T-helper 2 cell treated with Interferon-gamma antibody and Interleukin-4, amounts not matched to agents 100 ng/mL and 5 ng/mL, for 36 hours (primary cell): Measurements from ENCODE around the gene TERT. TPM values are rescaled to one million over a fixed set of nuclear protein-coding genes. Genes with fewer than 3 reads are reported as not detected.
"Not testable (repeated sequence)": the region's sequence is repeated elsewhere in the genome, so short reads cannot be mapped to it uniquely, and the experiment has no call there.

Experiments used
- intact Hi-C: fragments of 100-400 bp; cut with micrococcal nuclease; formaldehyde crosslinking; loops from one replicate; pipeline ENCODE4 v1.15.1; 2023
- total RNA-seq: library from RNA; stranded (reverse); gene quantifications from 2 replicates; pipeline ENCODE4 v1.2.3, GENCODE V29; 2022

Gene TERT
- total RNA-seq, 1 donor from 2014 or later, result 9.0 TPM

- intact Hi-C loops, result no loop called here
Measured at GRCh38 chr5:1331861-1332405, 37.1 kb upstream of the TERT start.

GRCh38 chr5:1330847-1331831, 36.3 kb upstream of the TERT start:
- intact Hi-C loops, result no loop called here

- intact Hi-C loops, result no loop called here
Measured at GRCh38 chr5:1330146-1330846, 35.4 kb upstream of the TERT start.

DNA sequence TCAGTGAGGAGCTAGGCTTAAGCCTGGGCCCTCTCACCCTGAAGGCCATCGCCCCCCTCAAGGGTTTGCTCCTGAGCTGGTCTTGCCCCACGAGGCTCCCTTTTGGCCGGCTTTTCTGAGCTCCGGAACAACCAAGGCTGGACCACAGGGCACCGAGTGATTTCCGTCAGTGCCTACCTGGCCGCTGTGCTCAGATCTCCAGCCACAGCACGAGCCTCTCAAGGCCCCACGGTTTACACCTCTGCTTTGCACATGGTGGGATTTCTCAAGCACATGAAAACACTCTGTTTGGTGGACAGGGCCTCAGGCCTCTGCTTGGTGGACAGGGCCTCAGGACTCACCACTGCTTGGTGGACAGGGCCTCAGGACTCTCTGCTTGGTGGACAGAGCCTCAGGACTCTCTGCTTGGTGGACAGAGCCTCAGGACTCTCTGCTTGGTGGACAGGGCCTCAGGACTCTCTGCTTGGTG, 34.3 kb upstream of the TERT start:
- intact Hi-C loops, result no loop called here

DNA sequence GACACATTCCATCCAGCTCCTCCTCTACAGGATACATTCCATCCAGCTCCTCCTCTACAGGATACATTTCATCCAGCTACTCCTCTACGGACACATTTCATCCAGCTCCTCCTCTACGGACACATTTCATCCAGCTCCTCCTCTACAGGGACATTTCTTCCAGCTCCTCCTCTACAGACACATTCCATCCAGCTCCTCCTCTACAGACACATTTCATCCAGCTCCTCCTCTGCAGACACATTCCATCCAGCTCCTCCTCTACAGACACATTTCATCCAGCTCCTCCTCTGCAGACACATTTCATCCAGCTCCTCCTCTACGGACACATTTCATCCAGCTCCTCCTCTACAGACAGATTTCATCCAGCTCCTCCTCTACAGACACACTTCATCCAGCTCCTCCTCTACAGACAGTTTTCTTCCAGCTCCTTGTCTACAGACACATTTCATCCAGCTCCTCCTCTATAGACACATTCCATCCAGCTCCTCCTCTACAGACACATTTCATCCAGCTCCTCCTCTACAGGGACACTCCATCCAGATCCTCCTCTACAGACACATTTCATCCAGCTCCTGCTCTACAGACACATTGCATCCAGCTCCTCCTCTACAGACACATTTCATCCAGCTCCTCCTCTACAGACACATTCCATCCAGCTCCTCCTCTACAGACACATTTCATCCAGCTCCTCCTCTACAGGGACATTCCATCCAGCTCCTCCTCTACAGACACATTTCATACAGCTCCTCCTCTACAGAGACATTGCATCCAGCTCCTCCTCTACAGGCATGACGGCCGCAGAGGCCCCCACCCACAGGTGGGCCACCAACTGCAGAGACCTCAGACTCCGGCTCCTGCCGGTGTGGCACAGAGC, 33.6 kb upstream of the TERT start:
- intact Hi-C loops, result not testable (repeated sequence)

GRCh38 chr5:1326901-1327756, 32.3 kb upstream of the TERT start:
- intact Hi-C loops, result not testable (repeated sequence)

DNA sequence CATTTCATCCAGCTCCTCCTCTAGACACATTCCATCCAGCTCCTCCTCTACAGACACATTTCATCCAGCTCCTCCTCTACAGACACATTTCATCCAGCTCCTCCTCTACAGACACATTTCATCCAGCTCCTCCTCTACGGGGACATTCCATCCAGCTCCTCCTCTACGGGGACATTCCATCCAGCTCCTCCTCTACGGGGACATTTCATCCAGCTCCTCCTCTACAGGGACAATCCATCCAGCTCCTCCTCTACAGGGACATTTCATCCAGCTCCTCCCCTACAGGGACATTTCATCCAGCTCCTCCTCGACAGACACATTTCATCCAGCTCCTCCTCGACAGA, 31.6 kb upstream of the TERT start:
- intact Hi-C loops, result not testable (repeated sequence)

GRCh38 chr5:1325870-1326531, 31.1 kb upstream of the TERT start:
- intact Hi-C loops, result no loop called here

DNA sequence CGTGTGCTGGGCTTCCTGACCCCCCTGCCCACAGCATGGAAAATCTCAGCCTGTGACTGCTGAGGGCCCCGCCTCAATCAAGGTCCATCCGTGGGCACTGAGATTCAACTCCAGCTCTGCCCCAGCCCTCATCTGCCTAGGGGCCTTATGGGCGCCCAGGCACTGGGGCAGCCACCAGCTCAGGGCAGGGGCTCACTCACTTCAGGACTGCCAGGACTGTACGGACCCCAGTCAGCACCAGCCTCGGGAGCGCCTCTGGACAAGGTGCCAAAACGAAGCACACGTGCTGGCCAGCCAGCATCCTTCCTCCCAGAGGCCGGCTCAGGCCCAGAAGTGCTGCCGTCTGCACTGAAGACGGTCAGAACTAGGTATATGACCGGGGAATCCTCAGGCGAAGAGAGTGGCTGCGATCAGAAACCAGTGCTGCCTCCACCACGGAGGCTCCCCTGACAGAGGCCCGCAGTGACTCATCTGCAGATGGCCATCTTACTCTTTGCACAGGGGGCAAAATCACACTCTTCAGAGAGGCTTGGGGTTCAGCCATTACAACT, 30.4 kb upstream of the TERT start:
- intact Hi-C loops, result no loop called here

- intact Hi-C loops, result no loop called here
Measured at GRCh38 chr5:1324719-1325190, 29.9 kb upstream of the TERT start.

DNA sequence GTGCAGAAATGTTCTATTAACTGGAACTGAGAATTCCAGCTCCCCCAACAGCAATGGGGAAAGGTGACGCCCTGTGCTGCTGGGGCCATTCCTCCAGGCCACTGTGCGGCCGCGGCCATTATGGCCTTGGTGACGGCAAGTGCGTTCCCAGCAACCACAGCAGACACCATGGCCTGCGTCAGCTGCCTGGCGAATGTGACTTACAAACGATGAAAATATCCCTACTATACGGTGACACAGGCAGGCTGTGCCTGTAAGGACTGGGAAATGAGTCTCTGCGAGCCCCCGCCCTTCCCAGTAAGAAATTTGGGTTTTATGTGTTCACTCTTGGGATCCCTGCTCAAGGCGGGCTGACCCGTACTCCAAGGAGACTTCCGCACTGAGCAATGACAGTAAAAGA, 29.4 kb upstream of the TERT start:
- intact Hi-C loops, result no loop called here

DNA sequence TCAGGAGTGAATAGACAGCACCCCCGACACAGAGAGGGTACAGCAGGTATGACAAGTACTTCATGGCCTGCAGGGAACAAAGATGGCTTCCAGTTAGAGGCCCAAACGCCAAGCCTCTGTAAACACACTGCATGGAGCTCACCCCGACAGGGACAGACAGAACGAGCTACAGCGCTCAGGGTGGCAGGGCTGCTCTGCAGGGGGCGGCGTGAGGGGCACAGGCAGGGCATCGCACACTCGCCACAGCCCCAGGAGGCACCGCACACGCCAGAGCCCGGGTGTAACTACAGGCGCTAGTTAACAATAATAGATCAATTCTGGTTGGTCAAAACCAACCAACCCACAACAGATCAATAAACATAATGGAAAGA, 28.9 kb upstream of the TERT start:
- intact Hi-C loops, result no loop called here

- intact Hi-C loops, result no loop called here
Measured at GRCh38 chr5:1322955-1323802, 28.3 kb upstream of the TERT start.

- intact Hi-C loops, result no loop called here
Measured at GRCh38 chr5:1322036-1322900, 27.4 kb upstream of the TERT start.

DNA sequence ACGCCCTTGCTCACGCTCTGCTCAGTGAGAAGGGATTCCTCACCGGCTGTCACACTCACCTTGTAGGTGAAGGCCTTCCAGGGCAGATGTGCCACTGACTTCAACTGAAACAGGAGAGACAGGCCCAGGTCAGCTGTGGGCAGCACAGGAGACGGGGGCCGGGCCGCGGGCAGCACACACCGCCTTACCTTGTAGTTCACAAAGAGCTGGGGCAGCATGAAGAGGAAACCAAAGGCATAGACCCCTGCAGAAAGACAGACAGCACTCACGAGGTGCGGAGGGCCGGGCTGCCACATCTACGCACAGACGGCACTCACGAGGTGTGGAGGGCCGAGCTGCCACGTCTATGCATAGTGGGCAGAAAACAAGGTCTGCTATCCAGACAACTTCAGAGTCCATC, 26.7 kb upstream of the TERT start:
- intact Hi-C loops, result no loop called here

DNA sequence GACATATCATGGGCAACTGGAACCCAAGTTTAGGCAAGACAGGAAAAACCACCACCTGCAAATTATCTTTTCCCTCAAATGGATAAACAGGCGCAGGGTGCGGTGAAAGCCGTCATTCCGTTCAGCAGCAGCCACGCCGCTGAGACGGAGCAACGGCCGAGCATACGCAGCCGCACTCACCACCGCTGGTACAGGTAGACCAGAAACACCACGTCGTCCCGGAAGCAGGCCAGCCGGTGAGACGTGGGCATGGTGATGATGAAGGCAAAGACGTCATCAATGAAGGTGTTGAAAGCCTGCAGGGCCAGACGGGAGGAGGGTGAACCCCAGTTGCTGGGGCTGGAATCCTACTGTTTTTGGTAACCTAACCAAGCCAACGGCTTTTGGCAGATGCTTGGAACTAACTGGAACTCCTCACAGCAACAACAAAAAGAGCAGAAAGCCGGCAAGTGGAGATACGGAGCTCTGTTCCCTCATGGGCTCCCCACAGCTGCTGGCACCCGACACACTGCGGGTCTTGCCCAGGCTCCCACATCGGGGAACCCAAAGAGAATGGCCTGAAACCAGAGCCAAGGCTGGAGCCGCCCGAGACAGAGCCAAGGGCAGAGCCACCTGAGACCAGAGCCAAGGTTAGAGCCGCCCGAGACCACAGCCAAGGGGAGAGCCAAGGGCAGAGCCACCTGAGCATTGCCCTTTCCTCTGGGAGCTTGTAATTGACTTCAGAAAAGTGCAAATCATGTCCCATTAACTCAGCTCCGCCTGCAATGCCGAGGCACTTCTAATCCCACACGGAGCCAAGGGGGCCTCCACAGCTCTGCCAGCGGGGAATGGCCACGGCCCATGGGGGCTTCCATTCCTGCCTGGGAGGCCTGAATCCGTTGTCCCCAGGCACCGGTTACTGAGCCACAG, 25.8 kb upstream of the TERT start:
- intact Hi-C loops, result no loop called here
